Measurements from ENCODE around the gene TWF2.

TWF2 gene

DNA sequence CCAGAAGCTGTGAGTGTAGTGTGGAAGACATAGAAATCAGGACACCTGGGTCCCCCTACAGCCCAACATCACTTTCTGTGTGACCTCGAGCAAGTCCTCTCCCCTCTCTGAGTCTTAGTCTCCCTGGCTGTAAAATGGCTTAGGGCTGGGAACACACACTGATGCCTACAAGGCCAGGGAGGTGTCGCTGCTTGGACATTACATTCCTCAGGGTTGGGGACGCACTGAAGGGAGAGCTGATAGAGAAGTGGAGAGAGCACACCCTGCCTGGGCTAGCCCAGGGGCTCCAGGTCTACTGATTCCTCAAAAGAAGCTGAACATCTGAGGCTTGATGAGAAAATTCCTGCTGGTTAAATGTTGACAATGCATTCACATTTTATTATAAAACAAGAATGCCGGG lies 47.3 kb downstream of the TWF2 start:
- Mint-ChIP-seq H3K27ac (no peak overlapping the region), H3K27me3 (ENCODE audit: low read depth, poor library complexity) (peaks cover 9% of the 10 kb centered on the region), H3K36me3 (ENCODE audit: low read depth) (no peaks in the 10 kb centered on the region), H3K4me3 (no peak overlapping the region), H3K4me1 (peaks cover 27% of the 10 kb centered on the region), H3K9me3 (no peaks in the 10 kb centered on the region)
- DNase-seq = no peak
- TF ChIP-seq, protein P1, sequence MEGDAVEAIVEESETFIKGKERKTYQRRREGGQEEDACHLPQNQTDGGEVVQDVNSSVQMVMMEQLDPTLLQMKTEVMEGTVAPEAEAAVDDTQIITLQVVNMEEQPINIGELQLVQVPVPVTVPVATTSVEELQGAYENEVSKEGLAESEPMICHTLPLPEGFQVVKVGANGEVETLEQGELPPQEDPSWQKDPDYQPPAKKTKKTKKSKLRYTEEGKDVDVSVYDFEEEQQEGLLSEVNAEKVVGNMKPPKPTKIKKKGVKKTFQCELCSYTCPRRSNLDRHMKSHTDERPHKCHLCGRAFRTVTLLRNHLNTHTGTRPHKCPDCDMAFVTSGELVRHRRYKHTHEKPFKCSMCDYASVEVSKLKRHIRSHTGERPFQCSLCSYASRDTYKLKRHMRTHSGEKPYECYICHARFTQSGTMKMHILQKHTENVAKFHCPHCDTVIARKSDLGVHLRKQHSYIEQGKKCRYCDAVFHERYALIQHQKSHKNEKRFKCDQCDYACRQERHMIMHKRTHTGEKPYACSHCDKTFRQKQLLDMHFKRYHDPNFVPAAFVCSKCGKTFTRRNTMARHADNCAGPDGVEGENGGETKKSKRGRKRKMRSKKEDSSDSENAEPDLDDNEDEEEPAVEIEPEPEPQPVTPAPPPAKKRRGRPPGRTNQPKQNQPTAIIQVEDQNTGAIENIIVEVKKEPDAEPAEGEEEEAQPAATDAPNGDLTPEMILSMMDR (IDR thresholded peaks at IDR 0.05) = no peak

GRCh38 chr3:52190294-52191074 lies 48.5 kb downstream of the TWF2 start:
- TF ChIP-seq, protein P1 (IDR thresholded peaks at IDR 0.05) = no peak
- Mint-ChIP-seq H3K36me3 (ENCODE audit: low read depth) (no peaks in the 10 kb centered on the region), H3K4me1 (peaks cover 22% of the 10 kb centered on the region), H3K4me3 (no peak overlapping the region), H3K9me3 (no peaks in the 10 kb centered on the region), H3K27me3 (ENCODE audit: low read depth, poor library complexity) (peaks cover 9% of the 10 kb centered on the region), H3K27ac (no peak overlapping the region)
- no peak for DNase-seq

DNA sequence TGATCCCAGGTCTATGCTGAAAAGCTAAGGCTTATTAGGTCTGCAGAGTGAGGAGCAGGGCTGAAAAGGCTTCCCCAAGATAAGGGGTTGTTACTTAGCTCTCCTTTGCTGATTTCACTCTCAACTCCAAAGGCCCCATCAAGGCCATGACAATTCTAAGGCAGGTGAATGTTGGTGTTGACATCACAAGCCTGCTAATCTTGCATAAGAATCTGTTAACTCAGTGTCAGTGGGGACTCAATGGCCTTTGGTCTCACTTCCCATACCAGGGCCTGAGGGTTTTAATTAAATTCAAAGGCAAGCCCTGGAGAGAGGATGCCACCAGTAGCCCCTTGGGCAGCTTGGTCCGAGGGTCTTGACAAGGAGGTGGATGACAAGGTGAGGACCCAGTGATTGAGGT lies 50.4 kb downstream of the TWF2 start:
- H3K4me1 Mint-ChIP-seq = peaks cover 22% of the 10 kb centered on the region
- H3K9me3 Mint-ChIP-seq = no peaks in the 10 kb centered on the region
- H3K36me3 Mint-ChIP-seq (ENCODE audit: low read depth) = no peaks in the 10 kb centered on the region
- TF ChIP-seq, protein P1 (IDR thresholded peaks at IDR 0.05) = no peak
- peaks cover 10% of the 10 kb centered on the region for H3K27me3 Mint-ChIP-seq (ENCODE audit: low read depth, poor library complexity)
- DNase-seq = no peak
- no peak overlapping the region for H3K27ac Mint-ChIP-seq
- no peak overlapping the region for H3K4me3 Mint-ChIP-seq

GRCh38 chr3:52186729-52187128 lies 52.2 kb downstream of the TWF2 start:
- peak overlapping the region; percentile 22 for H3K27ac Mint-ChIP-seq
- peaks cover 26% of the 10 kb centered on the region for H3K4me1 Mint-ChIP-seq
- TF ChIP-seq, protein P1 (IDR thresholded peaks at IDR 0.05) = no peak
- H3K27me3 Mint-ChIP-seq (ENCODE audit: low read depth, poor library complexity) = peaks cover 7% of the 10 kb centered on the region
- no peak for DNase-seq
- H3K9me3 Mint-ChIP-seq = no peaks in the 10 kb centered on the region
- H3K36me3 Mint-ChIP-seq (ENCODE audit: low read depth) = no peaks in the 10 kb centered on the region
- no peak overlapping the region for H3K4me3 Mint-ChIP-seq

DNA sequence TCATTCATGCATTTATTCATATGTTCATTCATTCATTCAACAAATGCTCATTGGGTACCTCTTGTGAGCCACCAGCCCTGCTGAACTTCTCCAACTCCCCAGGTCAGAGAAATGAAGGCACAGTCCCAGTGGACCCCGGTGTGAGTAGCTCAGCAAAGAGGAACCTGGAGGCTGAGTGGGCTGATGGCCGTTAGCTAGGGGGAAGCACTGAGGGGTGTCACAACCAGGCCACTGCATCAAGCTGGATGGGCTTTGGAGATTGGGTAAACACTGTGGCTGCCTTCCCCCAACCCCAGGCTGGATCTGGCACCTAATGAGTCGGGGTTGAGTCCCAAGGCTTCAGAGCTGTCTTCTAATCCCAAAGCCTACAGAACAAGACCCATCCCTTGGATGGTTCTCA lies 53.1 kb downstream of the TWF2 start:
- Mint-ChIP-seq H3K4me3 (no peak overlapping the region), H3K27ac (no peak overlapping the region), H3K27me3 (ENCODE audit: low read depth, poor library complexity) (peaks cover 14% of the 10 kb centered on the region), H3K4me1 (peaks cover 17% of the 10 kb centered on the region), H3K36me3 (ENCODE audit: low read depth) (no peaks in the 10 kb centered on the region), H3K9me3 (no peaks in the 10 kb centered on the region)
- no peak for DNase-seq
- TF ChIP-seq, protein P1 (IDR thresholded peaks at IDR 0.05) = no peak

DNA sequence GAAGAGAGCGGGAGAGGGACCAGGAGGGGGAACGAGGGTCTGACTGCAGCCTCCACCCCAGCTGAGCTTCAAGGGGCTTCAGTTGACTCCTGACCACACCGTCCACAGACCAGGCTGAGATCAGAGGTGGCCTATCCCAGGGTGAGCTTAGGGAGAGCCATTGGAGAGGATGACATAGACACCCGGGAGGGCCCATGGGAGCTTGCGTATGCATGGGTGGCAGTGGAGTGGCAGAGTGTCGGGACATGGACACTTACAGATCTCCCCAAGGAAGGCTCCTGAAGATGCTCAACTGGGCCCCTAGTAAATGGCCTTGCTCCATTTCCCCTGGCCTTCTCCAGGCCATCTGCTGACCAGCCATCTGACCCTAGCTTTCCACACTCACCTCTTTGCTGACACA lies 53.6 kb downstream of the TWF2 start:
- Mint-ChIP-seq H3K27me3 (ENCODE audit: low read depth, poor library complexity) (peaks cover 17% of the 10 kb centered on the region), H3K4me1 (peaks cover 12% of the 10 kb centered on the region), H3K36me3 (ENCODE audit: low read depth) (no peaks in the 10 kb centered on the region), H3K27ac (peak overlapping the region; percentile 46), H3K4me3 (no peak overlapping the region), H3K9me3 (no peaks in the 10 kb centered on the region)
- DNase-seq = no peak
- TF ChIP-seq, protein P1 (IDR thresholded peaks at IDR 0.05) = no peak

Data from nephron progenitor cell (in vitro differentiated cells).